HEK293T (cell line): ENCODE measurements around the gene SMIM44.

Source experiments
- CTCF ChIA-PET: fragments of 350-600 bp; formaldehyde crosslinking; extraction: SDS; loops from one replicate; lab custom pipeline; 2021; ENCODE audit warnings: antibody characterized with exemption, inconsistent platforms; lab: Yijun Ruan, JAX
- POLR2A ChIA-PET: fragments of 350-600 bp; formaldehyde crosslinking; extraction: SDS; loops from one replicate; lab custom pipeline; 2020; ENCODE audit warnings: antibody characterized with exemption, inconsistent platforms; lab: Yijun Ruan, JAX
- DNase-seq: peaks from one replicate; pipeline ENCODE4 v3.0.0; 2012; ENCODE audit warnings: mixed read lengths; ENCODE audit errors: extremely low spot score
- ARNT ChIP-seq: fragments of 450-650 bp; IDR thresholded peaks from 2 replicates; pipeline ENCODE4 v1.6.1; 2017; ENCODE audit warnings: mild to moderate bottlenecking
- BHLHE40 ChIP-seq: fragments of 450-650 bp; IDR thresholded peaks from 2 replicates; pipeline ENCODE4 v1.6.1; 2016; ENCODE audit warnings: mild to moderate bottlenecking, moderate library complexity, borderline replicate concordance
- CTBP1 ChIP-seq: fragments of 450-650 bp; IDR thresholded peaks from 2 replicates; pipeline ENCODE4 v1.6.1; 2016; ENCODE audit warnings: borderline replicate concordance
- ELF4 ChIP-seq: fragments of 450-650 bp; IDR thresholded peaks from 2 replicates; pipeline ENCODE4 v1.6.1; 2017; ENCODE audit warnings: antibody characterized with exemption
- FOXA1 ChIP-seq: fragments of 450-650 bp; IDR thresholded peaks from 2 replicates; pipeline ENCODE4 v1.6.1; 2016; ENCODE audit warnings: mild to moderate bottlenecking
- FOXK2 ChIP-seq: fragments of 450-650 bp; IDR thresholded peaks from 2 replicates; pipeline ENCODE4 v1.6.1; 2016; ENCODE audit warnings: mild to moderate bottlenecking
- FOXM1 ChIP-seq: fragments of 450-650 bp; IDR thresholded peaks from 2 replicates; pipeline ENCODE4 v1.6.1; 2017; ENCODE audit warnings: mild to moderate bottlenecking, borderline replicate concordance
- HDGF ChIP-seq: fragments of 450-650 bp; IDR thresholded peaks from 2 replicates; pipeline ENCODE4 v1.6.1; 2017; ENCODE audit warnings: antibody characterized with exemption, borderline replicate concordance
- L3MBTL2 ChIP-seq: fragments of 450-650 bp; conservative IDR thresholded peaks from 2 replicates; pipeline ENCODE4 v1.6.1; 2016; ENCODE audit warnings: mild to moderate bottlenecking
- LEF1 ChIP-seq: fragments of 450-650 bp; IDR thresholded peaks from 2 replicates; pipeline ENCODE4 v1.6.1; 2017; ENCODE audit warnings: mild to moderate bottlenecking, borderline replicate concordance
- NFRKB ChIP-seq: fragments of 450-650 bp; IDR thresholded peaks from 2 replicates; pipeline ENCODE4 v1.6.1; 2016; ENCODE audit warnings: mild to moderate bottlenecking, moderate library complexity
- SP1 ChIP-seq: fragments of 450-650 bp; IDR thresholded peaks from 2 replicates; pipeline ENCODE4 v1.6.1; 2017
- SUZ12 ChIP-seq: fragments of 450-650 bp; IDR thresholded peaks from 2 replicates; pipeline ENCODE4 v1.6.1; 2016; ENCODE audit warnings: mild to moderate bottlenecking
- TARDBP ChIP-seq: fragments of 450-650 bp; IDR thresholded peaks from 2 replicates; pipeline ENCODE4 v1.6.1; 2016
- ZNF384 ChIP-seq: fragments of 450-650 bp; IDR thresholded peaks from 2 replicates; pipeline ENCODE4 v1.6.1; 2016
- TF ChIP-seq, protein P1 (sequence below): fragments of 450-650 bp; IDR thresholded peaks from 2 replicates; pipeline ENCODE4 v1.6.1; 2016

The SMIM44 gene

DNA sequence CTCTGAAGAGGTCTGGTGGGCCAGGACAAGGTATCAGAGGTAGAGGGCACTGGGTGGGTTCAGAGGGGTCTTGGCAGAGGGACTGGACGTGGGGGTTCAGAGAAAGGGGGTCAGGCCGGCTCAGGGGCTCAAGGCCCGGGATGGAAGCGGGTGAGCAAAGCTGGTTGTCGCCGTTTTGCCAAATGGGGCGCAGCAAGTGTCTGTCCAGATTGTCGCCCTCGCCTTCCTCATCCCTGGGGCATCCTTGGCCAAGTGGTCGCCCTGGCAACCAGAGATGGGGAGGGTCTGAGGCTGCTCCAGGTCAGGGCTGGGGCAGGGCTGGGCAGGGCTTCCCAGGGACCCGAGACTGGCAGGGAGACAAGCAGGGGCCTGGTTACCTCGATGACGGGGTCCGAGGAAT lies 10.4 kb upstream of the SMIM44 start:
- no peak for DNase-seq
- POLR2A ChIA-PET = no interaction called here
- TF ChIP-seq FOXK2 = no peak
- no peak for TF ChIP-seq L3MBTL2
- TF ChIP-seq CTBP1 = no peak
- TF ChIP-seq SUZ12 = no peak
- TF ChIP-seq, protein P1, sequence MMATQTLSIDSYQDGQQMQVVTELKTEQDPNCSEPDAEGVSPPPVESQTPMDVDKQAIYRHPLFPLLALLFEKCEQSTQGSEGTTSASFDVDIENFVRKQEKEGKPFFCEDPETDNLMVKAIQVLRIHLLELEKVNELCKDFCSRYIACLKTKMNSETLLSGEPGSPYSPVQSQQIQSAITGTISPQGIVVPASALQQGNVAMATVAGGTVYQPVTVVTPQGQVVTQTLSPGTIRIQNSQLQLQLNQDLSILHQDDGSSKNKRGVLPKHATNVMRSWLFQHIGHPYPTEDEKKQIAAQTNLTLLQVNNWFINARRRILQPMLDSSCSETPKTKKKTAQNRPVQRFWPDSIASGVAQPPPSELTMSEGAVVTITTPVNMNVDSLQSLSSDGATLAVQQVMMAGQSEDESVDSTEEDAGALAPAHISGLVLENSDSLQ = no peak
- no peak for TF ChIP-seq ZNF384
- no peak for TF ChIP-seq SP1
- no peak for TF ChIP-seq TARDBP
- no peak for TF ChIP-seq ELF4
- no peak for TF ChIP-seq FOXM1
- no peak for TF ChIP-seq HDGF
- no peak for TF ChIP-seq NFRKB
- TF ChIP-seq BHLHE40 = no peak
- no peak for TF ChIP-seq ARNT
- no peak for TF ChIP-seq FOXA1
- TF ChIP-seq LEF1 = no peak
- CTCF ChIA-PET = no interaction called here

DNA sequence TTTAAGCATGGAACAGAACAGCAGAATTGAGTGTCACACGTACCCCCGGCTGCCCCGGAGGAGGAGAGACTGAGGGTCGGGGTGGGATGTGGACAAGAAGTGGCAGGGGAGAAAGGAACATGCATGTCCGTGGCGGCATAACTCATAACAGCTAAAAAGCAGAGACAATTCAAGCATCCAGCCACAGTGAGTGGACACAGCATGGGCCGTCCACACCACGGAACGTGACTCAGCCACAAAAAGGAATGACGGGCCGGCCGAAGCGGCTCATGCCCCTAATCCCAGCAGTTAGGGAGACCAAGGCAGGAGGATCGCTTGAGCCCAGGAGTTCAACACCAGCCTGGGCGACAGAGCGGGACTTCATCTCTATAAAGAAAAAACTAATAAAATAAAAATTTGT lies 9.7 kb upstream of the SMIM44 start:
- ChIA-PET POLR2A (no interaction called here), CTCF (no interaction called here)
- no peak for DNase-seq
- TF ChIP-seq ARNT (no peak), FOXA1 (no peak), L3MBTL2 (no peak)

DNA sequence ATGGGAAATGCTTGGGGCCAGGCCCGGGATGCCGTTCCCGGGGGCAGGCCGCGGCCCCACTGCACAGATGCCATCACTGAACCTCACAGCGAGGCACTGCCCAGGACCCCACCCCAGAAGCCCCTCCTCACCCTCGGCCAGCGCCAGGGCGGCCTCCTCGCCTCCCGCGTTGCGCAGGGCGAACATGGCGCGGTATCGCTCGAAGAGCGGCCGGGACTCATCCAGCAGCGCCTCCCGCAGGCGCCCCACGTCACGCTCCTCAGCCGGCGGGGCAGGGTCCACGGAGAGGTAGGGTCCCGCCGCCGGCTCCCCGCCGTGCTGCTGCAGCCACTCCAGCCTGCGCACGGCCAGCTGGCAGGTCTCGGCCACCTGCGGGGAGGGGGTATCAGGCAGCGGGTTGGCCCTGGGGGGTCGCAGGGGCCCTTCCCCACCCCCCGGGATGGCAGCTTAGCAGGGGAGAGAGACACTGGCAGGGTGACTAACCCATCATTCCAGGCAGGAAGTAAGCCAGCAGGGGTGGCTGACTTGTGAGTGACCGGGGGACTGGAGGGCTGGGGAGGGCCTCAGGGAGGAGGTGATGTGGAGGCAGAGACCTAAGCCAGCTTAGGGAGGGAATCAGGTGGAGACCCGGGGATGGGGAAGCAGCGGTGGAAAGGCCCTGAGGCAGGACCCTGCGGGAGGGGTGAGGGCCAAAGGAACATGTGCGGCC lies 9.0 kb upstream of the SMIM44 start:
- TF ChIP-seq ELF4 = no peak
- TF ChIP-seq FOXM1 = no peak
- no peak for TF ChIP-seq SP1
- TF ChIP-seq ZNF384 = no peak
- CTCF ChIA-PET = no interaction called here
- POLR2A ChIA-PET = no interaction called here
- DNase-seq = no peak

DNA sequence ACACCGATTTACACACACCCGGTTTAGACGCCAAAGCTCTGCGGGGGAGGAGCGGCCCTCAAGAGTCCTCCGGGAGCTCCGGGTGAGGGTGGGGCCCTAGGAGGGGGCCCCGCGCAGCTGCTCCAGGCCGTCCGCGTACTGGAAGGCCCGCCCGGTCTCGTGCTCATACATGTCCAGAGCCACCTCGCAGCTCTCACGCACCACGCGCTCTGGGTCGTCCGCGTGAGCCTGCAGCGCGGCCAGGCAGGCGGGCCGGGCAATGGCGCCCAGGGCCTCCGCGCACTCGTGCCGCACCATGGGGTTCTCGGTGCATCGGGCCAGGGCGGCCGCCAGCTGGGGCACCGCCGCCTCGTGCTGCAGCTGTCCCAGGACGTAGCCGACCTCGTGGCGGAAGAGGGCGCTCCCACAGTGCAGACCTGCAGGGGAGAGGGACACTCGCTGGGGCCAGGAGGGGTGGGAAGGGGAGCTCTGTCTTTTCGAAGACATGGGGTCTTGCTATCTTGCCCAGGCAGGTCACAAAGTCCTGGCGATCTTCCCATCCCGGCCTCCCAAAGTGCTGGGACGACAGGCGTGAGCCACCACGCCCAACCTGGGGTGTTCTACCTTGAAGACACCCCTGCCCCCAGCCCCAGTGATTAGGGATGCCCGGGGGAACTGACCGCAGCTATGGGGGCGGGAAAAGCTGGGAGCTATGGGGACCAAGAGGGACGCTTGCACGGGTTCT lies 8.3 kb upstream of the SMIM44 start:
- TF ChIP-seq ELF4 (no peak), NFRKB (no peak), FOXK2 (no peak), HDGF (no peak), LEF1 (no peak), ARNT (no peak), BHLHE40 (no peak), SUZ12 (no peak), ZNF384 (no peak), SP1 (no peak), L3MBTL2 (no peak), CTBP1 (no peak), TARDBP (no peak), FOXM1 (no peak), FOXA1 (no peak)
- TF ChIP-seq, protein P1 = no peak
- ChIA-PET POLR2A (no interaction called here), CTCF (no interaction called here)
- DNase-seq = no peak

DNA sequence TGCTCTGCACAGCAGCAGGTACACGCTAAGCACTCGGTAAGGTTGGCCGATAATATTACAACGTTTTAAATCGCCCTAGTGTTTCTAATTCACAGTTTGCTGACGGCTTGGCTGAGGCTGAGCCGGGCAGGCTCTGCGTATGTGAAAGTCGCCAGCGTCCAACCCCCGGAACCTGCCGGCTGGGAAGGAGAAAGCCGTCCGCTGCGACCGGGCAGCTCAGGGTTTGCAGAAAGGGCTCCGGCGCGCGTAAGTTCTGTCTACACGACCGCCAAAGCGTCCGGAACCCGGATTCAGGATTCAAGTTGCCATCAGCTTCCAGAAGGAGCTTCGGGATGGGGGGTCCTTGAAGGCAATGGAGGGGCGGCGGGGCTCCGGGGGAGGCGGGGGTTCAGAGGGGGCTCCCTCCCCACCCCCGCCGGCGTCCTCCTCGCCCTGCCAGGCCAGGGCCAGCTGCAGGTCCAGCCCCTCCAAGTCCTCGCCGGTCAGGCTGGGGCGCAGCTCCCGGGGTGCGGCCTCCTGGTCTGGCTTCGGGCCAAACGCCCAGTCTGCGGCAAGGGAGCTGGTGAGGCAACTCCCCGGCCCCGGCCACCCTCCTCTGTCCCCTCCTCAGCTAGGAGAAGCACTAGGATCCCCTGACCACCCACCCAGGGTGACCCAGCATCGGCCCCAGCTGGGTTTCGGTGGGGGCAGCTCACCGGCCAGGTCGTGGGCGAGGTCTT lies 575 bp downstream of the SMIM44 start:
- DNase-seq = no peak
- ChIA-PET POLR2A (interaction anchor here (0.7 kb wide), 1 partner anchor 18 kb away, joined by 3 read pairs; the partner anchor contains the start of gene DOHH), CTCF (interaction anchor here (1.8 to 1.9 kb wide), 2 partner anchors 11 to 154 kb away, joined by 3 to 9 read pairs; no protein-coding TSS in a partner anchor)
- TF ChIP-seq LEF1 = no peak
- TF ChIP-seq BHLHE40 = no peak
- TF ChIP-seq FOXM1 = no peak
- no peak for TF ChIP-seq CTBP1
- TF ChIP-seq ZNF384 = no peak
- no peak for TF ChIP-seq HDGF
- no peak for TF ChIP-seq FOXK2
- no peak for TF ChIP-seq FOXA1
- TF ChIP-seq SUZ12 = no peak
- no peak for TF ChIP-seq L3MBTL2
